ENCODE results near the gene TSSK1B. TPM values are rescaled to one million over a fixed set of nuclear protein-coding genes. Genes with fewer than 3 reads are reported as not detected.
"Not testable (repeated sequence)": the region's sequence is repeated elsewhere in the genome, so short reads cannot be mapped to it uniquely, and the experiment has no call there.

TSSK1B gene
- total RNA-seq, 1 donor from 2014 or later: not detected

DNA sequence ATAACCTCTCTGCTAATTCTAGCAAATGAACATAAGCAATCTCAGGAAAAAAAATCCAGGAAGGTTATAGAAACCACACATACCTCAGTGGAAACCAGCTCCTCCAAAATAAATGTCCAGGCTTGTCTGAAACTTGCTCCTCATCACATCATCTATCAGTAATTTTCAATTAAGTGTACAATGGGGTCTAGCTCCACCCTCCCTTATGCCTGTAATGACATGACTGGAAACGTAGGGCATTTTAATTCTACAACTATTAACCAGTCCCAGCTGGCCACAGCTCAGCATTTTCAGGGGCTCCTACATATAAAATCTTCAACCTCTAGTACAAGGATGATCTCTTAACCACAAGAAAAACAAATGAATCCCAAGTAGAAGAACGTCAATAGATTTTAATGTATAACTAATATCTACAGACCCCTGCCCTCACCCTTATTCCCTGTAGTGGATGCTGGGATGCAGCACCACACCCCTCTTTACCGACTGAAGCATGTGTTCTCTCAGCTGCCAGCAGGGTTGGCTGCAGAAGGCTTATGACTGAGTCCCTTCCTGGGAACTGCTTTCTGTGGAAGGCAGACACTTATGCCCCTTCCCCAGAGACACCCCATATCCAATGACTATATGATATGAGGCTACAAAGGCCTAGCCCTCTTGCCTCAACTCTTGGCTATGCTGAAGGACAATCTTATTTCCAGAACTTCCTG, 6.8 kb downstream of the TSSK1B start:
- H3K27ac ChIP-seq: no peak overlapping the region
- no peaks in the 10 kb centered on the region for H3K27me3 ChIP-seq (ENCODE audit: low read depth)
- H3K4me3 ChIP-seq: no peak overlapping the region
- H3K36me3 ChIP-seq: no peaks in the 10 kb centered on the region
- TF ChIP-seq CTCF (IDR thresholded peaks at IDR 0.05): no peak
- DNase-seq (no peak), ATAC-seq (no peak)
- H3K4me1 ChIP-seq: no peaks in the 10 kb centered on the region
- intact Hi-C loops (cut with DNase I): no loop called here
- H3K9me3 ChIP-seq: no peaks in the 10 kb centered on the region

GRCh38 chr5:113425909-113426308, 8.9 kb downstream of the TSSK1B start:
- ATAC-seq: no peak
- DNase-seq: no peak
- no peaks in the 10 kb centered on the region for H3K27me3 ChIP-seq (ENCODE audit: low read depth)
- no peak for TF ChIP-seq CTCF (IDR thresholded peaks at IDR 0.05)
- H3K4me1 ChIP-seq: no peaks in the 10 kb centered on the region
- no peak overlapping the region for H3K4me3 ChIP-seq
- no peaks in the 10 kb centered on the region for H3K36me3 ChIP-seq
- intact Hi-C loops (cut with DNase I): no loop called here
- no peaks in the 10 kb centered on the region for H3K9me3 ChIP-seq
- no peak overlapping the region for H3K27ac ChIP-seq

GRCh38 chr5:113421693-113422092, 13.1 kb downstream of the TSSK1B start:
- no peak for TF ChIP-seq CTCF (IDR thresholded peaks at IDR 0.05)
- Histone ChIP-seq H3K36me3 (no peaks in the 10 kb centered on the region), H3K27me3 (ENCODE audit: low read depth) (no peaks in the 10 kb centered on the region), H3K4me3 (no peak overlapping the region), H3K4me1 (no peaks in the 10 kb centered on the region), H3K27ac (no peak overlapping the region), H3K9me3 (no peaks in the 10 kb centered on the region)
- intact Hi-C loops (cut with DNase I): no loop called here
- no peak for DNase-seq
- no peak for ATAC-seq

GRCh38 chr5:113405530-113405929, 29.3 kb downstream of the TSSK1B start:
- DNase-seq (no peak), ATAC-seq (no peak)
- Histone ChIP-seq H3K4me1 (no peaks in the 10 kb centered on the region), H3K27ac (no peak overlapping the region), H3K27me3 (ENCODE audit: low read depth) (no peaks in the 10 kb centered on the region), H3K9me3 (no peaks in the 10 kb centered on the region), H3K36me3 (no peaks in the 10 kb centered on the region), H3K4me3 (no peak overlapping the region)
- TF ChIP-seq CTCF (IDR thresholded peaks at IDR 0.05): no peak
- intact Hi-C loops (cut with DNase I): no loop called here

DNA sequence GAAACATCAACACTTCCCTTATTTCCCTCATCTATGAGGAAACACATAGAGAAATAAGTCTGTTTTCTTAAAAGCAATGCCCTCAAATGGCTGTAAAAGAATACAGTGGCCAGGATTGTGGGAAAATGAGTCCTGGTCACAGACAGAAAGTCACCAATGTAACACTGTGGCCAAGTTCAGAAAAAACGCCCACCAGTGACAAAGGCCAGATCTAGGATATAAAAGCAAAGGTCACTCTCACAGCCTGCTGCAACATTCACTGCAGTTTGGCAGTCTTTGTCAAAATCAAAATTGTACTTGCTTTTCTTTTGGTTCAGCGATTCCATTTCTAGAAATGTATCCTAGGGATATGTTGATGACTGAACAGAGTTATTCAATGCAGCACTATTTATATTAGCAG, 30.5 kb downstream of the TSSK1B start:
- Histone ChIP-seq H3K4me1 (no peaks in the 10 kb centered on the region), H3K4me3 (no peak overlapping the region), H3K27ac (no peak overlapping the region), H3K27me3 (ENCODE audit: low read depth) (no peaks in the 10 kb centered on the region), H3K9me3 (no peaks in the 10 kb centered on the region), H3K36me3 (no peaks in the 10 kb centered on the region)
- DNase-seq (no peak), ATAC-seq (no peak)
- intact Hi-C loops (cut with DNase I): no loop called here
- no peak for TF ChIP-seq CTCF (IDR thresholded peaks at IDR 0.05)

DNA sequence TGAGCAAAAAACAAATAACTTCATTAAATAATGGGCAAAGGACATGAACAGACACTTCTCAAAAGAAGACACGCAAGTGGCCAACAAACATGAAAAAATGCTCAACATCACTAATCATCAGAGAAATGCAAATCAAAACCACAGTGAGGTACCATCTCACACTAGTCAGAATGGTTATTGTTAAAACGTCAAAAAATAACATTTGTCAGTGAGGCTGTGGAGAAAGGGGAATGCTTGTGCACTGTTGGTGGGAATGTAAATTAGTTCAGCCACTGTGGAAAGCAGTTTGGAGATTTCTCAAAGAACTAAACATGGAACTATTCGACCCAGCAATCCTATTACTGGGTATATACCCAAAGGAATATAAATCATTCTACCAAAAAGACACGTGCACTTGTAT, 36.8 kb downstream of the TSSK1B start:
- ATAC-seq; intact Hi-C loops (cut with DNase I); DNase-seq: not testable (repeated sequence)

More for the DNA sequence above, 36.8 kb downstream of the TSSK1B start:
- not testable (repeated sequence) for H3K27ac ChIP-seq; H3K36me3 ChIP-seq; H3K4me3 ChIP-seq; H3K4me1 ChIP-seq; H3K9me3 ChIP-seq; H3K27me3 ChIP-seq (ENCODE audit: low read depth)

Data from lower lobe of right lung (tissue), 2 donors.